Peyer's patch (tissue), 4 donors: Measurements from ENCODE around the gene OPN3. TPM values are rescaled to one million over a fixed set of nuclear protein-coding genes. Genes with fewer than 3 reads are reported as not detected.

ENCODE experiments used
- DNase-seq, 3 donors: peaks; one replicate each; pipeline ENCODE4 v3.0.0-alpha.2; 2017 to 2019
- H3K27ac ChIP-seq, 4 donors: fragments of 200-600 bp; sonication (generic); one replicate each; pipeline ENCODE4 v1.5.1; 2016 to 2019
- H3K27me3 ChIP-seq, 2 donors: fragments of 200-600 bp; sonication (generic); one replicate each; pipeline ENCODE4 v1.5.1; 2019
- H3K36me3 ChIP-seq, 3 donors: fragments of 200-600 bp; sonication (generic); one replicate each; pipeline ENCODE4 v1.5.1; 2016 to 2019
- H3K4me1 ChIP-seq, 4 donors: fragments of 200-600 bp; sonication (generic); one replicate each; pipeline ENCODE4 v1.5.1; 2016 to 2019
- H3K4me3 ChIP-seq, 4 donors: fragments of 200-600 bp; sonication (generic); 1 replicate in 3 of 4; 2 replicates in 1 of 4; pipeline ENCODE4 v1.5.1; 2016 to 2019; ENCODE audit warnings: mild to moderate bottlenecking in 1 of 4
- H3K9me3 ChIP-seq, 4 donors: fragments of 200-600 bp; sonication (generic); one replicate each; pipeline ENCODE4 v1.5.1; 2016 to 2019; ENCODE audit warnings: mild to moderate bottlenecking in 1 of 4
- POLR2A ChIP-seq, 2 donors: fragments of 450-650 bp; IDR thresholded peaks; one replicate each; pipeline ENCODE4 v1.5.1; 2017; ENCODE audit warnings: antibody characterized with exemption in 2 of 2, mild to moderate bottlenecking in 2 of 2, moderate library complexity in 2 of 2
- total RNA-seq, 4 donors: library from RNA; depleted of rRNA; stranded (reverse); fragments of >200 nt; gene quantifications; one replicate each; pipeline ENCODE4 v1.1.0, GENCODE V29; 2016
- TF ChIP-seq, protein P1 (sequence below), 6 experiments: fragments of 450-650 bp in 4 of 6; fragments of 200-600 bp in 2 of 6; sonication (generic) in 1 of 6; IDR thresholded peaks; one replicate each; pipeline ENCODE4 v1.5.1; 2017 to 2019; ENCODE audit warnings: antibody characterized with exemption in 6 of 6, mild to moderate bottlenecking in 3 of 6, moderate library complexity in 1 of 6

The OPN3 gene
- total RNA-seq, 4 donors from 2014 or later, result 17.3 to 23.1 (median 20.9) TPM

DNA sequence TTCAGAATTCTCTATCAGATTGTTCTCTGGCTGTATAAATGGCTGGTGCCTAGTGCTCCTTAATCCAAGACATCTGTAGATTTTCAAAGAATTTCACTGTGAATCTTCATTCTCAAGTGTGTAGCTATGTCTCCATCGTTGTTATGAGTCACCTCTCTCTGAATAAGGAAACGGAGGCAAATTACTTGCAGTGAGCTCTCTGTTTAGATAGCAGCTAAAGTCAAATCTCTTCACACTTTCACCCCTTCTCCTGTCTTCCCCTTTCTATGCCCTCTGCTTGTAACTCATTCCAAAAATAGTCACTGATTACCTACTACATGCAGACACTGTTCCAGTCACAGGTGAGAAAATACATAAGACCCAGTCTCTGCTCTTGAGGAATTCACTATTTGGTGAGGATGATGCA, 39.7 kb downstream of the OPN3 start:
- no peaks in the 10 kb centered on the region for H3K36me3 ChIP-seq
- H3K27ac ChIP-seq, result no peak overlapping the region
- DNase-seq, result no peak
- no peaks in the 10 kb centered on the region for H3K9me3 ChIP-seq
- no peaks in the 10 kb centered on the region for H3K4me1 ChIP-seq
- no peak overlapping the region for H3K4me3 ChIP-seq
- TF ChIP-seq POLR2A (IDR thresholded peaks at IDR 0.05), result no peak
- TF ChIP-seq, protein P1, sequence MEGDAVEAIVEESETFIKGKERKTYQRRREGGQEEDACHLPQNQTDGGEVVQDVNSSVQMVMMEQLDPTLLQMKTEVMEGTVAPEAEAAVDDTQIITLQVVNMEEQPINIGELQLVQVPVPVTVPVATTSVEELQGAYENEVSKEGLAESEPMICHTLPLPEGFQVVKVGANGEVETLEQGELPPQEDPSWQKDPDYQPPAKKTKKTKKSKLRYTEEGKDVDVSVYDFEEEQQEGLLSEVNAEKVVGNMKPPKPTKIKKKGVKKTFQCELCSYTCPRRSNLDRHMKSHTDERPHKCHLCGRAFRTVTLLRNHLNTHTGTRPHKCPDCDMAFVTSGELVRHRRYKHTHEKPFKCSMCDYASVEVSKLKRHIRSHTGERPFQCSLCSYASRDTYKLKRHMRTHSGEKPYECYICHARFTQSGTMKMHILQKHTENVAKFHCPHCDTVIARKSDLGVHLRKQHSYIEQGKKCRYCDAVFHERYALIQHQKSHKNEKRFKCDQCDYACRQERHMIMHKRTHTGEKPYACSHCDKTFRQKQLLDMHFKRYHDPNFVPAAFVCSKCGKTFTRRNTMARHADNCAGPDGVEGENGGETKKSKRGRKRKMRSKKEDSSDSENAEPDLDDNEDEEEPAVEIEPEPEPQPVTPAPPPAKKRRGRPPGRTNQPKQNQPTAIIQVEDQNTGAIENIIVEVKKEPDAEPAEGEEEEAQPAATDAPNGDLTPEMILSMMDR (IDR thresholded peaks at IDR 0.05), result no peak
- no peaks in the 10 kb centered on the region for H3K27me3 ChIP-seq

DNA sequence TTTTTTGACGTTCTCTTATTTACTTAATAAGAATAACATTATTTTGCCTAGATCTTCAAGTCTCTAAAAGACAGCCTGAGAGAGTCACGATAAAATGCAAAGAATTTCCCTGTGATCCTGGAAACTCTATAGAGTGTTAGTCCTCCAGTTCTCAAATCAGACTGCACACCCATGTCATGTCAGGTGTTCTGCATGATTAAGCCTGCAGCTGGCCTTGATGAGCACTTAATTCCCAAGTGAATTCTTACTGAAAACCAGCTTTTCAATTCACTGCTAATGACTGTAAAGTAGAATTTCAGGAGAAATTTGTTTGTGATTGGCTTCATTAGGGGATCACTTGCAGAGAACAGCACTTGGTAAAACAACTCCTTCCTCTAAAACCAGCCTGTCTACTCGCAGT, 41.9 kb downstream of the OPN3 start:
- H3K4me3 ChIP-seq, result no peak overlapping the region
- no peak for DNase-seq
- H3K36me3 ChIP-seq, result no peaks in the 10 kb centered on the region
- H3K9me3 ChIP-seq, result no peaks in the 10 kb centered on the region
- TF ChIP-seq POLR2A (IDR thresholded peaks at IDR 0.05), result no peak
- TF ChIP-seq, protein P1 (IDR thresholded peaks at IDR 0.05), result no peak
- H3K27ac ChIP-seq, result no peak overlapping the region
- no peaks in the 10 kb centered on the region for H3K27me3 ChIP-seq
- H3K4me1 ChIP-seq, result no peaks in the 10 kb centered on the region

DNA sequence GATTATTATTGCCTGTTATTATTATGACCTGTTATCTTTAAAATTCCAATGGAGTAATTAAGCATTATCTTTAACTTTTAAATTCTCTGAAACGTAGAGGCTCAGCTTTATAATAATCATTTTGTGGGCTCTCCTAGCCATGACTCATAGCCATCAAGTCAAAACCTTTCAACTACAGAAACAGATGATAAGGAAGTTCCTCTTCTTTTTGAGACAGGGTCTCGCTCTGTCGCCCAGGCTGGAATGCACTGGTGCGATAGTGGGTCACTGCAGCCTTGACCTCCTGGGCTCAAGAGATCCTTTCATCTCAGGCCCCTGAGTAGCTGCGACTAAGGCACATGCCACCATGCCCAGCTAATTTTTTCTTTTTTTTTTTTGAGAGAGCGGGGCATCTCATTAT, 43.5 kb downstream of the OPN3 start:
- H3K4me1 ChIP-seq, result no peaks in the 10 kb centered on the region
- no peak overlapping the region for H3K27ac ChIP-seq
- H3K36me3 ChIP-seq, result no peaks in the 10 kb centered on the region
- TF ChIP-seq POLR2A (IDR thresholded peaks at IDR 0.05), result no peak
- TF ChIP-seq, protein P1 (IDR thresholded peaks at IDR 0.05), result no peak
- DNase-seq, result no peak
- no peak overlapping the region for H3K4me3 ChIP-seq
- H3K9me3 ChIP-seq, result no peaks in the 10 kb centered on the region
- no peaks in the 10 kb centered on the region for H3K27me3 ChIP-seq

DNA sequence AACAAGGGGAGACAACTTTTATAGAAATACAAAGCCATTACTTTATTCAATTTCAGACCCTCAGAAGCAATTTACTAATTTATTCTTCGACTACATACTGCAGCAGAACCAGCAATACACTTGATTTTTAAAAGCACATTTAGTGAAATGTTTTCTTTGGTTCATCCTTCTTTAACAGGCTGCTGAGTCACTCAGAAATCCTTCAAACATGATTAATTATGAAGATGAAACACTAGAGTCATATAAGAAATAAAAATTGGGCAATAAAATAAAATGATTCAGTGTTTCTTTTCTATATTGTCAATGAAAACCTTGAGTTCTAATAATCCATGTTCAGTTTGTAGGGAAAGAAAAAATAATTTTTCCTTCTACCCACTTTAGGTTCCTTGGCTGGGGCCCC, 47.0 kb downstream of the OPN3 start:
- H3K27me3 ChIP-seq, result no peaks in the 10 kb centered on the region
- no peak overlapping the region for H3K27ac ChIP-seq
- H3K4me3 ChIP-seq, result no peak overlapping the region
- no peak for DNase-seq
- H3K9me3 ChIP-seq, result no peaks in the 10 kb centered on the region
- no peaks in the 10 kb centered on the region for H3K4me1 ChIP-seq
- H3K36me3 ChIP-seq, result no peaks in the 10 kb centered on the region
- no peak for TF ChIP-seq POLR2A (IDR thresholded peaks at IDR 0.05)
- TF ChIP-seq, protein P1 (IDR thresholded peaks at IDR 0.05), result no peak

DNA sequence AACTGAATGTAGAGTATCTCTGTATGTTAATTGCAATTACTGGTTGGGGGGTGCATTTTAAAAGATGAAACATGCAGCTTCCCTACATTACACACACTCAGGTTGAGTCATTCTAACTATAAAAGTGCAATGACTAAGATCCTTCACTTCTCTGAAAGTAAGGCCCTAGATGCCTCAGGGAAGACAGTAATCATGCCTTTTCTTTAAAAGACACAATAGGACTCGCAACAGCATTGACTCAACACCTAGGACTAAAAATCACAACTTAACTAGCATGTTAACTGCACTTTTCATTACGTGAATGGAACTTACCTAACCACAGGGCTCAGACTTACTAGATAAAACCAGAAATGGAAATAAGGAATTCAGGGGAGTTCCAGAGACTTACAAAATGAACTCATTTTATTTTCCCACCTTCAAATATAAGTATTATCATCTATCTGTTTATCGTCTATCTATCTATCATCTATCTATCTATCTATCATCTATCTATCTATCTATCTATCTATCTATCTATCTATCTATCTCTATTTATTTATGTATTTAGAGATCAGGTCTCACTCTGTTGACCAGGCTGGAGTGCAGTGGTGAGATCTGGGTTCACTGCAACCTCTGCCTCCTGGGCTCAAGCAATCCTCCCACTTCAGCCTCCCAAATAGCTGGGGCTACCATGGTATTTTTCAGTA, 47.8 kb downstream of the OPN3 start:
- Histone ChIP-seq H3K4me1 (no peaks in the 10 kb centered on the region), H3K36me3 (no peaks in the 10 kb centered on the region), H3K4me3 (no peak overlapping the region), H3K27ac (no peak overlapping the region), H3K27me3 (no peaks in the 10 kb centered on the region), H3K9me3 (no peaks in the 10 kb centered on the region)
- DNase-seq, result no peak
- TF ChIP-seq, protein P1 (IDR thresholded peaks at IDR 0.05), result no peak

DNA sequence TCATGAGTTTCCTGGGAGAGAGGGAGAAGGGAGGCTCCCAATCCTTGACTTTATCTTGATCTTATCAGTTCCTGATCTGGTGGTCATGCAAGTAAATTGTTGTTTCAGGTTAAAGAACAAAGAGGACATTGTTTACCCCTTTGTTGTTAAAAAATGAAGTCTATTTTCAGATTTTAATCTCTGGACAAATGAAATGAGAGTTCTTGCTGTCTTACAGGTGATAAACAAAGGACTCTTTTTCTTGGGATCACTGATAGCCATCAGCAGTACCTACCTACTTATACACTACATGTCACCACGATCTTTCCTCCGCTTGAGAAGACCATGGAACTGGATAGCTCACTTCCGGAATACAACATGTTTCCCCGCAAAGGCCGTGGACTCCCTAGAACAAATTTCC, 48.4 kb downstream of the OPN3 start:
- Histone ChIP-seq H3K4me3 (no peak overlapping the region), H3K27ac (no peak overlapping the region), H3K4me1 (no peaks in the 10 kb centered on the region), H3K36me3 (no peaks in the 10 kb centered on the region), H3K27me3 (no peaks in the 10 kb centered on the region), H3K9me3 (no peaks in the 10 kb centered on the region)
- DNase-seq, result no peak
- no peak for TF ChIP-seq POLR2A (IDR thresholded peaks at IDR 0.05)
- TF ChIP-seq, protein P1 (IDR thresholded peaks at IDR 0.05), result no peak
